Activated CD8-positive, alpha-beta memory T cell treated with anti-CD3 and anti-CD28 coated beads for 4 hours (primary cell): ENCODE measurements around the gene NTSR1.

ENCODE experiments used
- DNase-seq, 2 donors: peaks; one replicate each; pipeline ENCODE4 v3.0.0-alpha.2; 2020; ENCODE audit warnings: low read depth in 2 of 2

Gene NTSR1

DNA sequence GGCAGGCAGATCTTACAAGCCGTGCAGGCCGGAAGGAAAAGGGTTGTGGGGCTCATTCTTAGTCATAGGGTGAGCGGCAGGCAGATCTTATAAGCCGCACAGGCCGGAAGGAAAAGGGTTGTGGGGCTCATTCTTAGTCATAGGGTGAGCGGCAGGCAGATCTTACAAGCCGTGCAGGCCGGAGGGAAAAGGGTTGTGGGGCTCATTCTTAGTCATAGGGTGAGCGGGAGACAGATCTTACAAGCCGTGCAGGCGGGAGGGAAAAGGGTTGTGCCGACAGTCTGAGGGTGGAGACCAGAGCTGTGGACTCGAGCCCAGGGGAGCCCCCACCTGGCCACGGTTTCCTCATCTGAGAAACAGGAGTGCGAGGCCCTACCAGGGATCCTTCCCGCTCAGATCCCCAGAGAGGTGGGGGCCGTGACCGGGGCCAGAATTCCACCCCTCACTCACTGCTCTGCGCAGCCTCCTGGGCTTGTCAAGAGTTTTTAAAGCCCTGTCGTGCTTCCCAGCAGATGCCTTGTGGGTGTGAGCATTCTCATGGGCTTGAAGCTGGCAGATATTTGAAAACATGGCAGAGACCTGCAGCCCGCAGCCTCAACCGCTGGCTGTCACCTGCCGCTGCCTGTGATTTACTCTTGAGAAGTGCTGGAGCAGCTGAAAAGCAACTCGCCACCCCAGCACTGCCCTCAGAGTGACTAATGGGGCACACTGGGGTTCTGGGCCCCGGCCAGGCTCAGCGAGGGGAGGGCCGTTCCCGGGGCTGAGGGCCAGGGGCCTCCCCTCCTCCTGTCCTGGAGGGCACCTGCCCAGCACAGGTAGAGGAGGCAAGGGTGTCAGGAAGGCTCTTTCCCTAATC is 31.9 kb downstream of the NTSR1 start:
- DNase-seq: peak; percentile 54 to 72

DNA sequence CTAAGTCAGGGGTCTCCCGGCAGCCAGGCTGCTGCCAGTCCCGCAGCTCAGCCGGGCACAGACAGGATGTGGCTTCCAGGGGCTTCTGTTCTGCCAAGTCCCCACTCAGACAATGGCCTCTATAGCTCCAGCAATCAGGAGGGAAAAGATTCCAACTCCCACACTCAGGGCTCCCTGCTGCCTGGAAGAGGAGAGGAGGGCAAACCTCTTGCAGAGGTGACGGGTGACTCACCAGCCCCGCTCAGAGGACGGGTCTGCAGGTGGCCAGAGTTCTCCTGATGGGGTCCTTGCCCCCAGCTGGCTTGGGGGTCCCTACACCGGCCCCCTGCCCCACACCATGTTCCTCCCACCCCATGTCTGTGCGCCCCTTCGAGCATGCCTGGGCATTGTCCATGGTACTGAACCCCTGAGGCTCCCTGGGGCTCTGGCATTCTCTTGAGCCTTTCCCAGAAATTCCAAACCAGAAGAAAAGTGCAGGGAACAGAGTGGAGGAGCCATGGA is 32.6 kb downstream of the NTSR1 start:
- no peak for DNase-seq

DNA sequence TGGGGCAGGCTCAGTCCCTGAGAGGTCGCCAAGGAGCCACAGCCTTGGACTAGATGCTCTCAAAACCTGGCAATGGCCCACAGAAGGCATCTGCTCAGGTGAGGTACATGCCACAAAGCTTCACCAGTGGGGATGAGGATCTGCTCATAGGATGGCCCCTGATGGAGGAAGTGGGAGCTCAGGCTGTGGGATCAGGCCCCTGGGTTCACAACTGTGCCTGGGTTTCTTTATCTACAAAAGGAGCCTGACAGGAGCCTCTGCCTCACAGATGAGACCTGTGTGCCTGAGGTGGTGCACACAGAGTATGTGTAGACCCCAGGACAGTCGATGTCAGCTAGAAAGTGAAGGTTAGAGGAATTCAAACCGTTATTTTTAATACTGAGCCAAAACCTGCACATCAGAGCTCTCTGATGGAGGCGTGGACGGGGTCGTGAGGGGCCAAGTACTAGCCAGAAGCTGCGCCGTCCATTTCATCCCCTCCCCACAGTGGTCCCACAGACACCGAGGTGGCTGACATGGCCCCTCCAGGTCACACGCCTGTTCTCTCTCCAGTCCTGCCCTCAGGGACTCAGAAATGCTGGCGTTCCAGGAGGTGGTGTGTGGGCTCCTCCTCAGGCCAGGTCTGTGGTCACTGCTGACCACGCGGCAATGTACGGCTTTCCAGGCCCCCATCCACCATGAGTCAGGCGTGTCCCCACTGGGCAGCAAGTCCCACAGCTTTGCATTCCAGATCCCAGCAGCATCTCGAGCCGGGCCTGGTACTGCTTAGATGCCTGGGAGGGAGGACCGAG is 33.3 kb downstream of the NTSR1 start:
- DNase-seq: no peak

DNA sequence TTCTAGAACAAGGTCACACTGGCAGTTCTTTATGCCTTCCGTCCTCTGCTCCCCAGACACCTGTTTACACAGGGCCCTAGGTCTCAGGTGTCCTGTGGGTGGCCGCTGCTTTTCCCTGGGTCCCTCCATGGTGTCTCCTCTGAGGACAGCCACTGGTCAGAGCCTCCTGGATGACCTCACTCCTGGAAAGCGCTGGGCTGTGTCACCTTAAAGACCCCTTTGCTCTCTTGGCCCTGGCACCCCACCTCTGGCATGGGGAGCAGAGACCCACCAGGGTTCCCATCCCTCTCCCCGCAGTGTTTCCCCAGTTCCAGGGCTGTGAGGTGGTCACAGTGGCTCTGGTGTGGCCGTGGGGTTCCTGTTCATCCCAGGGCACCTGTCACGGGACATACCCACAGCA is 33.9 kb downstream of the NTSR1 start:
- no peak for DNase-seq

DNA sequence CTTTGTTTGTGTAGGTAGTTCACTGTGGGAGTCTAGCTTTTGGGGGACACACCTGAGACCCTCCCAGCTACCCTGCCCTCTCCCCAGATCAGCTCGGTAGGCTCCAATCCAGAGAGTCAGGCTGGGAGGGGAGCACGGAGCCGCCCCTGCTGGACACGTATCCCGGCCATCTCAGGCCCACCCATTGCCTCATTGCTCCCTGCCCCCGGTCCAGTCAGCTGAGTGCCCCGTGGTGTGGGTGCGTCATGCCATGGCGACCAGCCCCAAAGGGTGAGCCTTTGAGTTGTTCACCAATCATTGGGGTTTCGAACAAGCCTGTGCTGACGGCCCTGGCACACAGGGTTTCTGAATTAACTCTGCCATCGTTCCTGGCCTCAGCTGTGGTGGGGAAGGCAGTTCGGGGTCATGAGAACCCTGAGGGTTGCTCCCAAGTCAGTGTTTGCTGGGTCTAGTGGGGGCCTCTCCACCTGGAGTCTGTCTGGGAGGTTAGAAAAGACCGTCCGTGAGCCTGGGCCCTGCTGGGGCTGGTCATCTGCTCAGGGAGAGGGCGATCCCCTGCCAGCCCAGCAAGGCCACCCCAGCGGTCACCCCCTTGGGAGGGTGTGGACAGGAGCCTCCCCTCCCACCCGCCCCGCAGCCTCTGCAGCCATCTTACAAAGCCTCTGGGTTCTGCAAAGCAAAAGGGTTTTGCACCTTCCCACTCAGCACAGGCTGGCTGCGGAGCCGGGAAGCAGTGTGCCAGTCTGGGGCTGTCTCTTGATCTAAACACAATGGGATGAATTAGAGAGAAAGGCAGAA is 34.5 kb downstream of the NTSR1 start:
- DNase-seq: no peak

DNA sequence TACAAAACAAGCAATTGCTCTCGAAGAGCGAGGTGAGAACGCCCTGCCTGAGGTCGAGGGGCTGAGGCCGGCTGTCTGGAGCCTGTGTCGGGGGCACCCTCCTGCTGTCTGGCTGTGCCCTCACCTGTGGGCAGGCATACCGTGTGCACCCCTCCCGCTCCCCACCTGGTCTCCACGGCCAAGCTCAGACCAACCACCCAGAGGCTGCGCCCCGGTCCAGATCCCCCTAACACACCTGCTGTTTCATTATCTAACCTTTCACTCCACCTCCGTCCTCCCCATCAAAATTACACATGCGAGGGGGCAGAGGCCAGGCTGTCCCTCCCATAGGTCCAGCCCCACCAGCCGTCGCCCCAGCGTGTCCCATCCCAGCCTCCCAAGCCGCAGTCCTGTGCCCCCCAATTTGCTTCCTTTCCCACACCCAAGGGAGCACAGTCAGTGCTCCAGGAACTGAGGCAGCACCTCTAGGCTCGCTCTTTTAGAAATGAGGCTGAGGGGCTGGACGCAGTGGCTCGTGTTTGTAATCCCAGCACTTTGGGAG is 35.2 kb downstream of the NTSR1 start:
- DNase-seq: no peak

DNA sequence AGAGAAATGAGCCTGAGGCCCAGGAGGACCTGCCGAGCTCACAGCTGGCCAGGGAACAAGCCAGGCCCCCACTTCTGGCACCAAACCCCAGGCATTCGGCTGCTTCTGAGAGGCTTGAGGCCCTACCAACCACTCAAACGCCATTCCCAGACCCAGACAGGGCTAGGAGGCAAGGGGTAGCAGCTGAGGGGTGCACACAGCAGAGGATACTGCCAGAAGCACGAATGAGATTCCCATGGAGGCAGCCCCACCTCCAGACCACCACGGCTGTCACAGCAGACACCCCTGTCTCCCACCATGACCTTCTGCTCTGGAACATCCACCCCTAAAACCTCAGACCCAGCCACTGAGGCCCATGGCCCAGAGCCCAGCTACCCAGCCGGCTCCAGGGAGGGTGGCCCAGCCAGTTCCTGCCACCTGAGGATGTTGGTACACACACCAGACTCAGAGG is 36.1 kb downstream of the NTSR1 start:
- DNase-seq: no peak

DNA sequence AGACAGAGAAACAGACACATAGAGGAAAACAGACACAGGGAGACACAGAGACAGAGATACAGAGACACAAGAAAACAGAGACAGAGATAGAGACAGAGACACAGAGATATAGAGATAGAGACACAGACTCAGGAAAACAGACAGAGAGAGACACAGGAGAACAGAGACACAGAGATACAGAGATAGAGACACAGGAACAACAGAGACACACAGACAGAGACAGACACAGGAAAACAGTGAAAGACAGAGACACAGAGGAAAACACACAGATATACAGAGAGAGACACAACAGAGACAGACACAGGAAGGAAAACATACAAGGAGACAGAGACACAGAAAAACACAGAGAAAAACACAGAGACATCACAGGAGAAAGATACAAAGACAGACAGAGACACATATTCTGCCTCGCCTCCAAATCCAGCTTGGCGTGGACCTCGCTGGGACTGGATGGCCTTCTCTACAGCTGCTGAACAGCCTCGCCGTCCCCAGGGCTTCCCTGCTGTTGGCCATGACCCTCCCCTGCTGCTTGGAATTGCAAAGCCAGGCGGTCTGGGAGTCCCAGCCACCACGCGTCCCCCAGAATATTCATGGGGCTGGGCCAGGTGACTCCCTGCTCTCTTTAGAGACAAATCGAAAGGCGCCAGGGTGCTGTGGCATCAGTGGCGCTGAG is 36.8 kb downstream of the NTSR1 start:
- DNase-seq: no peak

DNA sequence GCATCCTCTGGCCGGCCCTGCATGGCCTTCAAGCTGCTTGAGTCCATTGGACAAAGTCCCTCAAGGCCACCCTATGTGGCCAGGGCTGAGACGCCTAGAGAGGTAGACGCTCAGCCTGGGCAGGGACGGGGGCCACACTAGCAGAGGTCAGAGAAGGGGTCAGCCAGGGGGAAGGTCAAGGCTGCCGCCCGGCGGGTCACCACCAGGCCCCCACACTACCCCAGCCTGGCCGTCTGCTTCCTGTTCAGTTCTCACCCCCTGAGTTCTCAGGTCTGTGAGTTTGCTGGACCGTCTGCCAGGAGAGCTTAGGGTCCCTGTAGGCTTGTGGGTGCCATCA is 37.3 kb downstream of the NTSR1 start:
- DNase-seq: no peak

DNA sequence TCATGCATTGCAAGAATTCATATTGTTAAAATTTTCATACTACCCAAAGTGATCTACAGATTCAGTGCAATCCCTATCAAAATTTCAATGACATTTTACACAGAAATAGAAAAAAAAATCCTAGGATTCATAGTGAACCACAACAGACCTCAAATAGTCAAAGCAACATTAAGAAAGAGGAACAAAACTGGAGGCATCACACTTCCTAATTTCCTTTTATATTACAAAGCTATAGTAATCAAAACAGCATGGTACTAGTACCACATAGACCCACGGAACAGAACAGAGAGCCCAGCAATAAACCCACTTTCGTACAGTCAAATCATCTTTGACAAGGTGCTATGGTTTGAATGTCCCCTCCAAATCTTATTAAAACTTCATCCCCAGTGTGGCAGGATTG is 39.7 kb downstream of the NTSR1 start:
- DNase-seq: no peak

DNA sequence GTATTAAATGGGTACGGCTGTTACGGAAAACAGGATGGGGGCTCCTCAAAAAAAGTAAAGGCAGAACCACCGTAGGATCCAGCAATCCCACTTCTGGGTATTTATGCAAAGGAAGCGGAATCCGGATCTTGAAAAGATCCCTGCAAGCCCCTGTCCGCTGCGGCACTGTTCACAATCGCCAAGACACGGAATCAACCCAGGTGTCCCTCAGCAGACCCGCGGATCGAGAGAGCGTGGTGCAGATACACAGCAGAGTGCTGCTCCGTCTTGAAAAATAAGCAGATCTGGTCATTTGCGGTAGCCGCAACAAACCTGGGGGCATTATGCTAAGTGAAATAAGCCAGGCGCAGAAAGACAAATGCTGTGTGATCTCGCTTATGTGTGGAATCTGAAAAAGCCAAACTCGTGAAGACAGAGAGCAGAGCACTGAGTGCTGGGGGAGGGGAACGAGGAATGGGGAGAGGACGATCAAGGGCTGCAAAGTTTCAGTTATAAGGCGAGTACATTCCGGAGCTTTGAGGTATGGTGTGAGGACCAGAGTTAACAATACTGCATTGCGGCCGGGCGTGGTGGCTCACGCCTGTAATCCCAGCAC is 41.3 kb downstream of the NTSR1 start:
- DNase-seq: no peak

DNA sequence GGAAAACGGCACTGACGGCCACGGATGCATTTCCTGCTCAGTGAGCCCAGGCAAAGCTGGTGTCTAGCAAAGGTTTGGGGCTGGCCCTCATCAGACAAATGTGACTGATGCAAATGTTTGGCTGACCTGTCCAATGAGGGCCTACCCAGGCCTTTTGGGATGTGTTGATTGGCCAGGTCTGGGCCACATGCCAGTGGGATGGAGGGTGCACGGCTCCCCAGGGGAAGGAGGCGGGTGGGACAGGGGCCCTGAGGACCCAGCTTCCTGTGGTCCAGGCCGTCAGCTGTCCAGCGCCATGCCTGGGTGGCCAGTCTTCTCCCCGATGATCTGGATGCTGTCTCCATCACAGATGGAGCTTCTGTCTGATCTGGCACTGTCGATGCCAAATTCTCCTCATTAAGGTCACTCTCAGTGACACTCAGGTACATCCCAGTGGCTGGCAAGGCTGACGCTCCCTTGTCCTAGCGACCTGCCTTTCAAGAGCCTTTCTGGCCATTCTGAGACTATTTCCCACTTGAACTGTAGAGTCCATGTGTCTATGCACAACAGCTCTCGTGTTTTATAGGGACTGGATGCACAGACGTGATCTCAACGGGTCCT is 43.0 kb downstream of the NTSR1 start:
- DNase-seq: no peak

DNA sequence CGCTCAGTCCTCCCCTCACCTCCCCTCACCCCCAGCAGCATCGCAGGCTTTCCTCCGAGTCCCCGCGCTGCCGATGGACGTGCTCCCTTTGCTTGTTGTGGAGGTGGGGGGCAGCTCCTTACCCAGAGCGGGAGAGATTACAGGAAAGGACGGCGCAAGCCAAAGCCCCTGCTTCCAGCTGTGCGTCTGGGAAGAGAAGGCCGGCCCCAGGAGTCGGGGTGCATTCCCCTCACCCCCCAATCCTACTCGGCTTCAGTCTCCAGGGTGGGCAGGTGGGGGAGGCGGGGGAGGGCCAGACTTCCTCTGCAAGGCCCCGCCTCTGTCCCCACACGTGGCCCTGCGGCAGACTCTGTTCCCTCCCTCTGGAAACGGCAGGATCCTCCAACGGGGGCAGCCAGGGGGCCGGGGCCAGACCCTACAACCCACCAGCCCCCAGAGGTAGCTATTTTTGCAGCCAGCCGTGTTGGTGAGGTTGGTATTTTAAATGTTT is 43.6 kb downstream of the NTSR1 start:
- no peak for DNase-seq

DNA sequence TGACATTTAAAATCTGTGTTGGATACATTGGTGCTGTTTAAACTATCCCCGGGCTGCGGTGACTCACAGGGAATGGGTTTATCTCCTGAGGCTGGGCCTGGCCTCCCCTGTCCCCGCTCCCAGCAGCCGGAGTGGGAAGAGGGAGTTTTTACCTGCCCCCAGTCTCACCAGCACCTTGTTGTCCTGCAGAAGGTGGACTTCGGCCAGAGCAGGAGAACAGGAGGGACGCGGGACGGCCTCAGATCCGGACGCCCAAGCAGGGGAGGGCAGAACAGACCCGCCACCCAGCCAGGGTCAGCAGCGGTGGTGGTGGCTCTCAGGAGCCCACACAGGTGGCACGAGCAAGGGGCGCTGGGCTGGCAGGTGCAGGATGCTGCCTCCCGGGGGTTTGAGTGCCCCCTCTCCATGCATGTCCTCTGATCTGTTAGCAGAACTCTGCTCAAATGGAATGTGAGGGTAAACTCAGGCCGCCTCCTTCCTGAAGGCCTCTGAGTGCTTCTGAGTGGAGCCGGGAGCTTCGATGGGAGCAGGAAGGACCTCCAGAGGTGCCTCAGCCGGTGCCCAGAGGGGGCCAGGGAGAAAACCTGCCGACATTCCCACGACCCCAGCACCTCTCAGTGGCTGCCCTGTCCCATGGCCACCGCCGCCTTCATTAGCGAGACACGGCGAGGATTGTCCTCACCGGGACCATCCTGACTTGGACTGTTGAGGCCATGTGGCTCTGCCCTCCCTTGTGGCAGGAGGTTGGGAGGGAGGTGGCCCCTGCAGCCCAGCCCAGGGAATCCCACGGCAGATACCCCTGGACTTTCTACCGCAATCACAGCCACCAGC is 44.2 kb downstream of the NTSR1 start:
- DNase-seq: no peak

DNA sequence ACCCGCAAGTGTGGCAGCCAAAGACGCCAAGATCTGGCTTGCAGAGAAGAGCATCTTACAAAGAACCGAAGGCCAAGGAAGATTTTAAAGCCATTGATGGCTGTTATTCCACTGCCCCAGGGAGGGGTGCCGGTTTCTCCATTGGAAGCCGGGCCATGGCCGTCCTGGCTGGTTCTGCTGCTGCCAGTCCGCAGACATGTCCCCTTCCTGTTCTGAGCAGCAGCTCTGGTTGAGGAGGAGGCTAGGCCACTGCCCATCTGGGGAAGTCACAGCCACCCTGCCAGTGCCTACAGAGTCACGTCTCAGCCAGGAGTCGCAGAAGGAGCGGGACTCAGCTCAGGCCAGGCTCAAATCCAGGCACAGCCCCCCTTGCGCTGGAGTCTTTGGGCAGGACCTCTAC is 45.0 kb downstream of the NTSR1 start:
- no peak for DNase-seq

DNA sequence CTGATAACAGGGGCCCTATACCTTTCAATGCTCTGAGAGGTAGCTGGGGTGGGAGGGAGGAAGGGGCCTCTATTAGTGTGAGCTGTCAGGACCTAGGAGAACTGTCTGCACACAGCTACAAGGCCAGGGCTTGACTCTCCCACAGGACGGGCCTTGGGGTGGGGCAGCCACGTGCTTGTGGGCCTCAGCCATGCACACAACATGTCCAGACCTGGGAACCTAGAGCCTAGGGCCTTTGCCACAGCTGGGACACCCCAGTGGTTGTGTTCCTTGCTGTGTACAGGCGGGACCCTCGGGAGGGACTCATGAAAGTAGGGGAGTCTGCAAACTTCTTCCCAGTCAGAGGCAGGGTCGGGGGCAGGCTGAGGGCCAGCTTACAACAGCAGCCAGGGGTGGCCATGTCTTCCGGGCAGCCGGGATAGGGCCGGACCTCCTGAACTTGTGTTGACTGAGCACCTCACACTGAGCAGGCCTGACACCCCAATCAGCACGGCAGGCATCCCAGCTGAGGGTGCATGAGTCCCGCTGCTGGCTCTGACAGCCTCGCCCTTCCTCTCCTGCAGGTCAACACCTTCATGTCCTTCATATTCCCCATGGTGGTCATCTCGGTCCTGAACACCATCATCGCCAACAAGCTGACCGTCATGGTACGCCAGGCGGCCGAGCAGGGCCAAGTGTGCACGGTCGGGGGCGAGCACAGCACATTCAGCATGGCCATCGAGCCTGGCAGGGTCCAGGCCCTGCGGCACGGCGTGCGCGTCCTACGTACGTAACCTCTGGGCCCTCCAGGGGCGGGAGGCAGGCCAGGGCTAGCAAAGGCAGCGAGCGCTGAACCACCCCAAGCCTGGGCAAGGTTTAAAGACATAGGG is 45.7 kb downstream of the NTSR1 start:
- DNase-seq: no peak

DNA sequence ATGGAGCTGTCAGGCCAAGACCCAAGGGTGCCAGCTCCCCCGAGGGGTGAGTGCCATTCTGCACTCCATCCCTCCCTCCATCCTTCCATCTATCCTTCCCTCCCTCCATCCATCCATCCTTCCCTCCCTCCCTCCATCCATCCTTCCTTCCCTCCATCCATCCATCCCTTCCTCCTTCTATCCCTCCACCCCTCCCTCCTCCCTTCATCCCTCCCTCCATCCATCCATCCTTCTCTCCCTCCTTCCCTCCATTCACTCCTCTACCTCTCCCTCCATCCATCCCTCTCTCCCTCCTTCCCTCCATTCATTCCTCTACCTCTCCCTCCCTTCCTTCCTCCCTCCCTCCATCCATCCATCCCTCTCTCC is 46.3 kb downstream of the NTSR1 start:
- no peak for DNase-seq
